Measurements from ENCODE around the gene HS3ST1. TPM values are rescaled to one million over a fixed set of nuclear protein-coding genes. Genes with fewer than 3 reads are reported as not detected.

The HS3ST1 gene
- total and polyA plus RNA-seq, 9 donors, result 10.1 to 64.7 (median 35.9) TPM

DNA sequence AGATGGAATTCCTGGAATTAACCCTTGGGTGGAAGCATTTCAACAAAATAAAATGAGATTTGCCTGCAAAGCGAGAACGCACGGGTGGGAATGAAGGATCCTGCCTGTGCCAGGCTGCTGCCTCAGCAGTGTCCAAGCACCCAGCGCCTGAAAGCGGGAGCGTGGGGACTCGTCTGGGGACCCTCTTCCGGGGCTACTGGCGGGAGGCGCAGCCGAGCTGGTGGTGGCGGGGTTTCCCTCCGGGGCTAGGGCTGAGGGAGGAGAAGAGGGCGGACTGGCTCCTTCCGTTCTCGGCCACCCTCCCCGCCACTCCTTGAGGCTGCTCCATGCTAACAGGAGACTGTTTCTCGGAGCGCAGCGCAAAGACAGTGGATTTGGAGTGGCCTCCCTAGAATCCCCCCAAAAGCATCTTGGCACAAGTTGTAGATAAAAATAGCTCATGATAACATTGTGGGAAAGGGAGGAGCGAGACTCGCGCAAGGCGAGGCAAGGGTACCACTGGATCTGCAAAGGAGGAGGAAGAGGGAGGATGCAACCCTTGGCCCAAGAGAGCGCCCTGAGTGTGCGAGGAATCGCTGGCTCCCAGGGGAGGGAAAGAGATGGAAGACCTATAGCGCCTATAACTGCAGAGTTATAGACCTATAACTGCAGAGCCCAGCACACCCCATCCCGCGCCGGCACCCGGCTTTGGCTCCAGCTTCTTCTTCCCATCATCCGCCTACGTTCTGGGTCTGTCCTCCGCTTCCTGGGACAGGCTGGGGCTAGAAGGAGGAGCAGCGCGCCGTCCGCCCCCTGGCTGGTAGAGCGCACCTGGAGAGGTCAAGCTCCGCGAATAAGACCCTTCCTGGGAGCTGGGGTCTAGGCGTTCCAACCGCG is 1.3 kb downstream of the HS3ST1 start:
- 1 to 2% (median 1%) methylated on average over 38 to 45 of the region's 45 CpGs for WGBS, 3 donors
- Histone ChIP-seq H3K4me1 (ENCODE audit: insufficient read depth) (peaks cover 11% of the 10 kb centered on the region), H3K27ac (peak overlapping the region; percentile 71 to 80), H3K4me3 (peak overlapping the region; percentile 47), H3K27me3 (no peaks in the 10 kb centered on the region), H3K36me3 (no peaks in the 10 kb centered on the region), H3K9me3 (no peaks in the 10 kb centered on the region)
- TF ChIP-seq POLR2A (IDR thresholded peaks at IDR 0.05) (no peak), EP300 (IDR thresholded peaks at IDR 0.05) (no peak)
- TF ChIP-seq, protein P1, sequence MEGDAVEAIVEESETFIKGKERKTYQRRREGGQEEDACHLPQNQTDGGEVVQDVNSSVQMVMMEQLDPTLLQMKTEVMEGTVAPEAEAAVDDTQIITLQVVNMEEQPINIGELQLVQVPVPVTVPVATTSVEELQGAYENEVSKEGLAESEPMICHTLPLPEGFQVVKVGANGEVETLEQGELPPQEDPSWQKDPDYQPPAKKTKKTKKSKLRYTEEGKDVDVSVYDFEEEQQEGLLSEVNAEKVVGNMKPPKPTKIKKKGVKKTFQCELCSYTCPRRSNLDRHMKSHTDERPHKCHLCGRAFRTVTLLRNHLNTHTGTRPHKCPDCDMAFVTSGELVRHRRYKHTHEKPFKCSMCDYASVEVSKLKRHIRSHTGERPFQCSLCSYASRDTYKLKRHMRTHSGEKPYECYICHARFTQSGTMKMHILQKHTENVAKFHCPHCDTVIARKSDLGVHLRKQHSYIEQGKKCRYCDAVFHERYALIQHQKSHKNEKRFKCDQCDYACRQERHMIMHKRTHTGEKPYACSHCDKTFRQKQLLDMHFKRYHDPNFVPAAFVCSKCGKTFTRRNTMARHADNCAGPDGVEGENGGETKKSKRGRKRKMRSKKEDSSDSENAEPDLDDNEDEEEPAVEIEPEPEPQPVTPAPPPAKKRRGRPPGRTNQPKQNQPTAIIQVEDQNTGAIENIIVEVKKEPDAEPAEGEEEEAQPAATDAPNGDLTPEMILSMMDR (IDR thresholded peaks at IDR 0.05), result no peak
- intact Hi-C loops (cut with DNase I), result loop anchor here in 3 of 4 donors (5.0 to 10.0 kb wide), 4 partner anchors 353 to 845 kb away; no protein-coding TSS in a partner anchor
- DNase-seq, result peak in 4 of 5 donors; percentile 44 to 63 (median 52)

DNA sequence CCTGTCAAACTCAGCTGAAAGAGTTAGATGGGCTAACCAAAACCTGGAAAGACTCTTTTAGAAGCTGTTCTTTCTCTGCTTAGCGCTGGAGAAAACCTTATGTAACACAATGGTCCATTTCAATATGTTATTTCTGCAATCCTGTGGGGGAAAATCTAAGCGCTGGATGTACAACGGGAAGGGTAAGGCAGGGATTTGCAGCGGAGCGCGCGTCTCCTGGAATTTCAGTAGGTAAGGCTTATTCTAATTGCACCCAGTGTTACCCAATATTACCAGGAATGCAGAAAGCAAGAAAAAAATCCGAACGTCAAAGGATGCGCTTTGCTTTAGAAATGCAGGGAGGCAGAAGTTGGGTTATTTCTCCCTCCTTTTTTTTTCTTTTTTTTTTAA is 2.0 kb downstream of the HS3ST1 start:
- peak overlapping the region; percentile 47 for H3K4me3 ChIP-seq
- DNase-seq, result no peak
- H3K9me3 ChIP-seq, result no peaks in the 10 kb centered on the region
- no peaks in the 10 kb centered on the region for H3K27me3 ChIP-seq
- H3K36me3 ChIP-seq, result no peaks in the 10 kb centered on the region
- intact Hi-C loops (cut with DNase I), result loop anchor here in 3 of 4 donors (5.0 to 10.0 kb wide), 4 partner anchors 352 to 844 kb away; no protein-coding TSS in a partner anchor
- TF ChIP-seq, protein P1 (IDR thresholded peaks at IDR 0.05), result peak in 1 of 3 donors; percentile 13
- no peak for TF ChIP-seq POLR2A (IDR thresholded peaks at IDR 0.05)
- H3K27ac ChIP-seq, result peak overlapping the region; percentile 71 to 80
- 3 to 7% (median 4%) methylated on average over 10 of the region's 10 CpGs for WGBS, 3 donors
- peaks cover 12% of the 10 kb centered on the region for H3K4me1 ChIP-seq (ENCODE audit: insufficient read depth)

DNA sequence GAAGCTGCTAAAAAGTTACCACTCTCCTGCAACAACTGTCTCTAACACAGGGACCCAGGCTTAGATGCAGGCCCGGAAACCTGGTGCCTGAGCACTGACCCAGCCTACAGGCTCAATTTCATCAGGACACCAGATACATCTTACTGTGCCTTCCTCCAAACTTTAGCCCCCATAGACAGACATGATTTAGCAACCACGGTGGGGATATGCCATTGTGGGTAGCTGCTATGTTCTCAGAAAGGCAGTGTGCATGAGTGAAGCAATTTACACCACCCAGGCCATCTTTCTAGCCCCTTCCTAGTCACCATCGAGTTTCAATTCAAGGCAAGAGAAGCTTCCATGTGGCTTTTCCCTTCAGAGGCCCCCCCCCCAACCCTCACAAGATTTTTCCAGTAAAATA is 2.7 kb downstream of the HS3ST1 start:
- peak overlapping the region; percentile 47 for H3K4me3 ChIP-seq
- peak overlapping the region; percentile 71 to 80 for H3K27ac ChIP-seq
- H3K9me3 ChIP-seq, result no peaks in the 10 kb centered on the region
- TF ChIP-seq POLR2A (IDR thresholded peaks at IDR 0.05), result no peak
- TF ChIP-seq EP300 (IDR thresholded peaks at IDR 0.05), result no peak
- TF ChIP-seq, protein P1 (IDR thresholded peaks at IDR 0.05), result no peak
- intact Hi-C loops (cut with DNase I), result loop anchor here in 3 of 4 donors (5.0 to 10.0 kb wide), 4 partner anchors 351 to 844 kb away; no protein-coding TSS in a partner anchor
- H3K36me3 ChIP-seq, result no peaks in the 10 kb centered on the region
- DNase-seq, result no peak
- no peaks in the 10 kb centered on the region for H3K27me3 ChIP-seq
- peaks cover 13% of the 10 kb centered on the region for H3K4me1 ChIP-seq (ENCODE audit: insufficient read depth)
- WGBS, 3 donors, result 12 to 19% (median 12%) methylated on average over 3 of the region's 3 CpGs

DNA sequence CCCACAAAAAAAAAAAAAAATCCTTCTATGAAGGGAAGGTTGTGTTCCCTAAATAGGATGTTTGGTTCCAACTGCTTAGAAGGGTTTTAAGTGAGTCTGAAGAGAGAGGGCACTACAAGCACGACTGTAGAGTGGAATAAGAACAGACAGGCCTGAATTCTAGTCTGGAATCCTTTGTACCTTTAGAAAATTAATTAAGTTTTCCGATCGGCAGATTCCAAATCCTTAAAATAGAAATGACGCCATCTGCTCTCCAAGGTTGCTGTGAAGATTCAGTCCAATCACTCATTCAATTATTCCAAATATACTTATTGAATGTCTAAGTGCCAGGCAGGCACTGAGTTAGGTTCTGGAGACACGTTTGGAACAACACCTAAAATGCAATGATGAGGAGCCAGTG is 3.8 kb downstream of the HS3ST1 start:
- TF ChIP-seq EP300 (IDR thresholded peaks at IDR 0.05) (no peak), POLR2A (IDR thresholded peaks at IDR 0.05) (no peak)
- TF ChIP-seq, protein P1 (IDR thresholded peaks at IDR 0.05), result no peak
- no peak for DNase-seq
- 16 to 31% (median 23%) methylated on average over 5 of the region's 5 CpGs for WGBS, 3 donors
- Histone ChIP-seq H3K4me3 (no peak overlapping the region), H3K9me3 (no peaks in the 10 kb centered on the region), H3K27me3 (no peaks in the 10 kb centered on the region), H3K36me3 (no peaks in the 10 kb centered on the region), H3K27ac (peak overlapping the region; percentile 21 to 71), H3K4me1 (ENCODE audit: insufficient read depth) (peaks cover 15% of the 10 kb centered on the region)
- intact Hi-C loops (cut with DNase I), result loop anchor here in 3 of 4 donors (5.0 to 10.0 kb wide), 4 partner anchors 350 to 843 kb away; no protein-coding TSS in a partner anchor

All from ovary (tissue), 9 donors.